Dermis microvascular lymphatic vessel endothelial cell (primary cell): ENCODE results near the gene BLOC1S6. TPM values are rescaled to one million over a fixed set of nuclear protein-coding genes. Genes with fewer than 3 reads are reported as not detected.
A peak's percentile ranks its signal among the peaks of the same experiment; 100 is the strongest.

Source experiments
- DNase-seq, 2 donors: peaks; one replicate each; pipeline versions ENCODE4 v3.0.0 to v3.0.0-alpha.2; 2010; ENCODE audit warnings: low read depth in 2 of 2
- total RNA-seq: library from RNA; depleted of rRNA; stranded (reverse); fragments of >200 nt; gene quantifications from 2 replicates; pipeline ENCODE4 v1.2.1, GENCODE V29; 2014

Gene BLOC1S6
- total RNA-seq, result 56.4 and 67.4 TPM in 2 replicates

- peak; percentile 86 to 94 for DNase-seq
Measured at GRCh38 chr15:45587095-45587862, at the start of gene BLOC1S6. Gene BLOC1S6, plus strand, starts transcription at chr15:45587379. Its CDS starts 65 bp downstream, at chr15:45587444.

- DNase-seq, result no peak
Measured at GRCh38 chr15:45539680-45540079, 47.5 kb upstream of the BLOC1S6 start.

- no peak for DNase-seq
Measured at GRCh38 chr15:45540531-45540930, 46.6 kb upstream of the BLOC1S6 start.

- no peak for DNase-seq
Measured at GRCh38 chr15:45543051-45543450, 44.1 kb upstream of the BLOC1S6 start.

GRCh38 chr15:45544266-45545023 is 42.7 kb upstream of the BLOC1S6 start:
- DNase-seq, result no peak

- no peak for DNase-seq
Measured at GRCh38 chr15:45546789-45547188, 40.4 kb upstream of the BLOC1S6 start.

GRCh38 chr15:45548753-45549520 is 38.2 kb upstream of the BLOC1S6 start:
- DNase-seq, result no peak

GRCh38 chr15:45549541-45550220 is 37.5 kb upstream of the BLOC1S6 start:
- DNase-seq, result no peak

- DNase-seq, result no peak
Measured at GRCh38 chr15:45550436-45550835, 36.7 kb upstream of the BLOC1S6 start.

GRCh38 chr15:45551676-45552075 is 35.5 kb upstream of the BLOC1S6 start:
- DNase-seq, result no peak

- DNase-seq, result no peak
Measured at GRCh38 chr15:45555934-45556608, 31.1 kb upstream of the BLOC1S6 start.

GRCh38 chr15:45572617-45573016 is 14.6 kb upstream of the BLOC1S6 start:
- DNase-seq, result no peak

GRCh38 chr15:45573961-45574629 is 13.1 kb upstream of the BLOC1S6 start:
- peak in 1 of 2 donors; percentile 30 for DNase-seq

- DNase-seq, result no peak
Measured at GRCh38 chr15:45581919-45582318, 5.3 kb upstream of the BLOC1S6 start.

- no peak for DNase-seq
Measured at GRCh38 chr15:45583731-45584639, 3.2 kb upstream of the BLOC1S6 start.

- no peak for DNase-seq
Measured at GRCh38 chr15:45585069-45585791, 1.9 kb upstream of the BLOC1S6 start.

- DNase-seq, result no peak
Measured at GRCh38 chr15:45586125-45586524, 1.1 kb upstream of the BLOC1S6 start.

- no peak for DNase-seq
Measured at GRCh38 chr15:45586601-45587094, 531 bp upstream of the BLOC1S6 start.

GRCh38 chr15:45587863-45588170 is 638 bp downstream of the BLOC1S6 start:
- no peak for DNase-seq
